Breast epithelium (tissue), 3 donors: ENCODE data around the gene CADPS2.

ENCODE experiments used
- CTCF ChIP-seq, 3 donors: fragments of 450-650 bp; IDR thresholded peaks; one replicate each; pipeline ENCODE4 v1.5.1; 2016 to 2017; ENCODE audit warnings: antibody characterized with exemption in 3 of 3, mild to moderate bottlenecking in 3 of 3, moderate library complexity in 3 of 3
- POLR2A ChIP-seq: fragments of 450-650 bp; IDR thresholded peaks from one replicate; pipeline ENCODE4 v1.6.1; 2016; ENCODE audit warnings: antibody characterized with exemption, mild to moderate bottlenecking, moderate library complexity
- POLR2AphosphoS5 ChIP-seq, 3 donors: sonication (generic); formaldehyde crosslinking; IDR thresholded peaks; one replicate each; pipeline ENCODE4 v1.6.1; 2017; ENCODE audit warnings: antibody characterized with exemption in 3 of 3

GRCh38 chr7:122764020-122764419 lies 122.2 kb downstream of the CADPS2 start:
- TF ChIP-seq CTCF (IDR thresholded peaks at IDR 0.05) = no peak
- no peak for TF ChIP-seq POLR2AphosphoS5 (IDR thresholded peaks at IDR 0.05)
- no peak for TF ChIP-seq POLR2A
